Ectodermal cell (in vitro differentiated cells): Measurements from ENCODE around the gene MCTP1.

ENCODE experiments used
- H3K27ac ChIP-seq: 2 replicates; pipeline ENCODE4 v1.7.0; 2013; ENCODE audit warnings: mild to moderate bottlenecking, low read depth, low read length; ENCODE audit not compliant: insufficient read depth, poor library complexity, severe bottlenecking
- H3K27me3 ChIP-seq: 2 replicates; pipeline ENCODE4 v1.7.0; 2013; ENCODE audit warnings: mild to moderate bottlenecking, low read length; ENCODE audit not compliant: insufficient read depth, control insufficient read depth, poor library complexity, severe bottlenecking
- H3K36me3 ChIP-seq: one replicate; pipeline ENCODE4 v1.7.0; 2013; ENCODE audit warnings: low read length; ENCODE audit not compliant: control insufficient read depth, insufficient read depth
- H3K4me1 ChIP-seq: one replicate; pipeline ENCODE4 v1.7.0; 2013; ENCODE audit warnings: low read length; ENCODE audit not compliant: control insufficient read depth, insufficient read depth
- H3K4me3 ChIP-seq: 2 replicates; pipeline ENCODE4 v1.7.0; 2013; ENCODE audit warnings: low read depth, low read length, control low read depth; ENCODE audit not compliant: insufficient read depth
- H3K9me3 ChIP-seq: 2 replicates; pipeline ENCODE4 v1.7.0; 2013; ENCODE audit warnings: mild to moderate bottlenecking, low read length, moderate library complexity; ENCODE audit not compliant: control insufficient read depth
- WGBS, 2 experiments: methylation state at CpG; one replicate each; pipeline ENCODE4 v1.1.7; 2013; ENCODE audit warnings: missing lambda C conversion rate in 2 of 2; 5-methylcytosine and 5-hydroxymethylcytosine counted together

The MCTP1 gene

GRCh38 chr5:95070453-95070852, 214.4 kb downstream of the MCTP1 start:
- no peaks in the 10 kb centered on the region for H3K4me1 ChIP-seq
- H3K4me3 ChIP-seq: no peak overlapping the region
- 95 to 96% methylated on average over 2 of the region's 2 CpGs for WGBS, 2 experiments
- H3K9me3 ChIP-seq: no peaks in the 10 kb centered on the region
- no peaks in the 10 kb centered on the region for H3K27me3 ChIP-seq
- H3K36me3 ChIP-seq: no peaks in the 10 kb centered on the region
- H3K27ac ChIP-seq: no peak overlapping the region

GRCh38 chr5:95069948-95070347, 214.9 kb downstream of the MCTP1 start:
- Histone ChIP-seq H3K4me3 (no peak overlapping the region), H3K9me3 (no peaks in the 10 kb centered on the region), H3K4me1 (no peaks in the 10 kb centered on the region), H3K27ac (no peak overlapping the region), H3K36me3 (no peaks in the 10 kb centered on the region), H3K27me3 (no peaks in the 10 kb centered on the region)
- WGBS, 2 experiments: 86 to 97% methylated on average over 5 of the region's 5 CpGs

- H3K4me3 ChIP-seq: no peak overlapping the region
- H3K27ac ChIP-seq: no peak overlapping the region
- no peaks in the 10 kb centered on the region for H3K36me3 ChIP-seq
- H3K4me1 ChIP-seq: no peaks in the 10 kb centered on the region
- 93 to 100% methylated on average over 1 to 2 of the region's 2 CpGs for WGBS, 2 experiments
- no peaks in the 10 kb centered on the region for H3K27me3 ChIP-seq
- no peaks in the 10 kb centered on the region for H3K9me3 ChIP-seq
These were observed 215.9 kb downstream of the MCTP1 start for GRCh38 chr5:95069021-95069420.

DNA sequence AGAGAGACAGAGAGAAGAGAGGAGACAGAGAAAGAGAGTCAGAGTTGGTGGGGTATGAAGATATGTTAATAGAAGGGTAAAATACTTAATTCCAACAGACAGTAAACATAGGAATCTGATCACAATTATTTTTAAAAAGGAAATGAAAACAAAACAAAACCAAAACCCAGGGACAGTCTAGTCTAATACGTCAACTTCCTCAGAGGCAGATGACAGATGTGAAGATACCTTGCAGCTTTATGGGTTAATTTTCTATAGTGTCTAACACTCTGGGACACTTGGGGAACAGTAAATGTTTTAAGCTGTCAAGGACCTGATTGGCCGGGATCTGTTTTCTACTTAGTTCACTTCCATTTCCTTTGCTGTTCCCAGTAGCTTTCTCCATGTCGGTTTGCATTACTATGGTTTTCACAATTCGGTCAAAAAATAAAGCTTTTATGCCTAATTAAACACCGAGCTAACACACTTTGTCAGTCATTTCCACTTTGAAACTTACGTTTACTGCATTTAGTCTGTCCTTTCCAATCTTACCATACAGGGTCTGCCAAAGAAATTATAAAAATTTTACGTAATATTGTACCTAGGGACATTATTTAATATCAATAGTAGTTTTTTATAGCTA, 216.5 kb downstream of the MCTP1 start:
- 93 to 94% methylated on average over 6 of the region's 7 CpGs for WGBS, 2 experiments

GRCh38 chr5:95066048-95066447, 218.8 kb downstream of the MCTP1 start:
- H3K4me3 ChIP-seq: no peak overlapping the region
- no peaks in the 10 kb centered on the region for H3K27me3 ChIP-seq
- no peaks in the 10 kb centered on the region for H3K4me1 ChIP-seq
- 80% methylated on average over 1 of the region's 1 CpG; no CpG with 5 or more reads in 1 of the 2 experiments for WGBS, 2 experiments
- H3K27ac ChIP-seq: no peak overlapping the region
- H3K36me3 ChIP-seq: no peaks in the 10 kb centered on the region
- no peaks in the 10 kb centered on the region for H3K9me3 ChIP-seq

More for the DNA sequence above, 216.5 kb downstream of the MCTP1 start:
- Histone ChIP-seq H3K4me3 (no peak overlapping the region), H3K4me1 (no peaks in the 10 kb centered on the region), H3K27me3 (no peaks in the 10 kb centered on the region), H3K9me3 (no peaks in the 10 kb centered on the region), H3K36me3 (no peaks in the 10 kb centered on the region), H3K27ac (no peak overlapping the region)

DNA sequence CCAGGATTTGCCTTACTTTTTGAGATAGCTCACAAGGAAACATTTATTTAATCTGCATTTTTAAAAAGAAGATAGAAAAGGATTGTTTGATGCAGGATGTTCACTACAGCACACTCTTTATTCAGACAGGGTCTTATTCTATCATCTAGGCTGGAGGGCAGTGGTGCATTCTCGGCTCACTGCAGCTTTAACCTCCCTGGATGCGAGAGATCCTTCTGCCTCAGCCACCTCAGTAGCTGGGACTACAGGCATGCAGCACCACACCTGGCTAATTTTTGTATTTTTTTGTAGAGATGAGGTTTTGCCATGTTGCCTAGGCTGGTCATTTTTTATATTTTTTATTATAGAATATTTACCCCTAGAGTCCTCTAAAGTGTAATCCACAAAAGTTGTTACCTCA, 221.4 kb downstream of the MCTP1 start:
- no peaks in the 10 kb centered on the region for H3K4me1 ChIP-seq
- H3K27ac ChIP-seq: no peak overlapping the region
- H3K27me3 ChIP-seq: no peaks in the 10 kb centered on the region
- 84 to 91% methylated on average over 2 of the region's 2 CpGs for WGBS, 2 experiments
- H3K9me3 ChIP-seq: no peaks in the 10 kb centered on the region
- no peaks in the 10 kb centered on the region for H3K36me3 ChIP-seq
- no peak overlapping the region for H3K4me3 ChIP-seq

- Histone ChIP-seq H3K9me3 (no peaks in the 10 kb centered on the region), H3K4me1 (no peaks in the 10 kb centered on the region), H3K27ac (no peak overlapping the region), H3K4me3 (no peak overlapping the region), H3K27me3 (no peaks in the 10 kb centered on the region), H3K36me3 (no peaks in the 10 kb centered on the region)
- 50 to 54% methylated on average over 2 of the region's 2 CpGs for WGBS, 2 experiments
These were observed 224.8 kb downstream of the MCTP1 start for GRCh38 chr5:95060098-95060497.

DNA sequence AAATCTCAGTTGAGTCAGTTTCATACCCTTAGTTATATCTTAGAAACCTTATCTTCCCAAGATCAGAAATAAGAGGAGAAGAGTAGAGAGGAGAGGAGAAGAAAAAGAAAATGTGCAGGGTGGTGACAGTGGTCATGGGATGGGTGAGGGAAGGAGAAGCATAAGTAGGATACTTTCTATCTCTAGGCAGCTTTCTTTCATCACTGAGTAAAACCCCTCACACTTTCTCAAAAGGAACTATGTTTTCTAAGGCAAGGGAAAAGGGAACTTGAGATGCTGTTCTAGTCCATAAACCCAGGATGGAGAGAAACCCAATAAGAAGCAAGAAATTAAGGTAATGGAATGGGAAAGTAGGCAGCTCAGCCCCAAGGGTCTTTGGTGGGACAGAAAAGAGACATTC, 225.3 kb downstream of the MCTP1 start:
- H3K27ac ChIP-seq: no peak overlapping the region
- no peaks in the 10 kb centered on the region for H3K36me3 ChIP-seq
- H3K4me3 ChIP-seq: no peak overlapping the region
- no peaks in the 10 kb centered on the region for H3K9me3 ChIP-seq
- no peaks in the 10 kb centered on the region for H3K4me1 ChIP-seq
- H3K27me3 ChIP-seq: no peaks in the 10 kb centered on the region

- no peak overlapping the region for H3K4me3 ChIP-seq
- no peaks in the 10 kb centered on the region for H3K4me1 ChIP-seq
- no peaks in the 10 kb centered on the region for H3K9me3 ChIP-seq
- 95 to 96% methylated on average over 4 to 5 of the region's 5 CpGs for WGBS, 2 experiments
- H3K36me3 ChIP-seq: no peaks in the 10 kb centered on the region
- no peaks in the 10 kb centered on the region for H3K27me3 ChIP-seq
- no peak overlapping the region for H3K27ac ChIP-seq
These were observed 227.3 kb downstream of the MCTP1 start for GRCh38 chr5:95057615-95058014.

- no peaks in the 10 kb centered on the region for H3K4me1 ChIP-seq
- no peaks in the 10 kb centered on the region for H3K27me3 ChIP-seq
- 88 to 90% methylated on average over 6 to 7 of the region's 7 CpGs for WGBS, 2 experiments
- no peak overlapping the region for H3K4me3 ChIP-seq
- H3K36me3 ChIP-seq: no peaks in the 10 kb centered on the region
- no peak overlapping the region for H3K27ac ChIP-seq
- no peaks in the 10 kb centered on the region for H3K9me3 ChIP-seq
These were observed 231.6 kb downstream of the MCTP1 start for GRCh38 chr5:95053253-95053652.

- Histone ChIP-seq H3K4me1 (no peaks in the 10 kb centered on the region), H3K27me3 (no peaks in the 10 kb centered on the region), H3K36me3 (no peaks in the 10 kb centered on the region), H3K9me3 (no peaks in the 10 kb centered on the region), H3K27ac (no peak overlapping the region), H3K4me3 (no peak overlapping the region)
- 87 to 92% methylated on average over 1 of the region's 1 CpG for WGBS, 2 experiments
These were observed 234.2 kb downstream of the MCTP1 start for GRCh38 chr5:95050708-95051107.
